SK-N-MC (cell line): ENCODE measurements around the gene MATN3.

Experiments used
- EZH2 ChIP-seq: fragments of 200-600 bp; sonication (generic); IDR thresholded peaks from one replicate; pipeline ENCODE4 v1.6.1; 2017; ENCODE audit warnings: antibody characterized with exemption
- POLR2AphosphoS5 ChIP-seq: IDR thresholded peaks from 2 replicates; pipeline ENCODE4 v1.6.1; 2012; ENCODE audit warnings: mild to moderate bottlenecking, low read depth, low read length, borderline replicate concordance

GRCh38 chr2:20018601-20019152 is 6.2 kb upstream of the MATN3 start:
- TF ChIP-seq POLR2AphosphoS5: no peak
- no peak for TF ChIP-seq EZH2
